WTC11 (cell line): ENCODE data around the gene CYP27B1. TPM values are rescaled to one million over a fixed set of nuclear protein-coding genes. Genes with fewer than 3 reads are reported as not detected.

Source experiments
- ATAC-seq: fragments of 200-7000 bp; cut with Tn5 transposase; 2 replicates; pipeline ENCODE4 v1.10.0; 2021; ENCODE audit warnings: mild to moderate bottlenecking, moderate library complexity
- CTCF ChIA-PET: fragments of 300-600 bp; sonication (Branson Sonifier 250); formaldehyde crosslinking; loops from one replicate; lab custom pipeline; 2021; ENCODE audit warnings: antibody characterized with exemption; lab: Charles Lee
- POLR2A ChIA-PET: fragments of 350-600 bp; sonication (Branson Sonifier 250); formaldehyde crosslinking; loops from one replicate; lab custom pipeline; 2021; ENCODE audit warnings: antibody characterized with exemption; lab: Charles Lee
- DNase-seq: peaks from one replicate; pipeline ENCODE4 v3.0.0; 2021; ENCODE audit warnings: low spot score
- H3K27ac Mint-ChIP-seq: 2 replicates; pipeline ENCODE4 v1.8.0; 2021; ENCODE audit warnings: mixed read lengths
- H3K27me3 Mint-ChIP-seq: 2 replicates; pipeline ENCODE4 v1.8.0; 2021; ENCODE audit warnings: low read depth, mild to moderate bottlenecking, moderate library complexity, mixed read lengths
- H3K36me3 Mint-ChIP-seq: 2 replicates; pipeline ENCODE4 v1.8.0; 2021; ENCODE audit warnings: mixed read lengths
- H3K4me1 Mint-ChIP-seq: 2 replicates; pipeline ENCODE4 v1.8.0; 2022; ENCODE audit warnings: mixed read lengths
- H3K4me3 Mint-ChIP-seq: 2 replicates; pipeline ENCODE4 v1.8.0; 2021; ENCODE audit warnings: mild to moderate bottlenecking, moderate library complexity, mixed read lengths
- H3K9me3 Mint-ChIP-seq: 2 replicates; pipeline ENCODE4 v1.8.0; 2021; ENCODE audit warnings: mixed read lengths
- ARID4B ChIP-seq: sonication (generic); formaldehyde crosslinking; IDR thresholded peaks from 2 replicates; pipeline ENCODE4 v1.8.0; 2023; ENCODE audit warnings: missing genetic modification reagents, mild to moderate bottlenecking, borderline replicate concordance
- CDX4 ChIP-seq: fragments of 250-450 bp; sonication (Bioruptor Pico); IDR thresholded peaks from 2 replicates; pipeline ENCODE4 v1.9.0; 2021; ENCODE audit warnings: moderate library complexity, mild to moderate bottlenecking, inconsistent platforms, borderline replicate concordance
- CREM ChIP-seq: sonication (generic); formaldehyde crosslinking; IDR thresholded peaks from 2 replicates; pipeline ENCODE4 v1.8.1; 2022; ENCODE audit warnings: mild to moderate bottlenecking, missing genetic modification reagents, moderate library complexity
- E2F5 ChIP-seq: sonication (generic); formaldehyde crosslinking; IDR thresholded peaks from 2 replicates; pipeline ENCODE4 v1.8.1; 2022; ENCODE audit warnings: mild to moderate bottlenecking, moderate library complexity, missing genetic modification reagents
- FOXK1 ChIP-seq: sonication (generic); formaldehyde crosslinking; IDR thresholded peaks from 2 replicates; pipeline ENCODE4 v1.8.0; 2022; ENCODE audit warnings: mild to moderate bottlenecking, moderate library complexity, missing genetic modification reagents
- FOXP1 ChIP-seq: sonication (generic); formaldehyde crosslinking; IDR thresholded peaks from 2 replicates; pipeline ENCODE4 v1.8.0; 2022; ENCODE audit warnings: missing genetic modification reagents, mild to moderate bottlenecking, moderate library complexity, borderline replicate concordance
- IRF1 ChIP-seq: sonication (generic); formaldehyde crosslinking; IDR thresholded peaks from 2 replicates; pipeline ENCODE4 v1.8.0; 2023; ENCODE audit warnings: missing genetic modification reagents
- IRF2 ChIP-seq: sonication (generic); formaldehyde crosslinking; IDR thresholded peaks from 2 replicates; pipeline ENCODE4 v1.8.0; 2022; ENCODE audit warnings: low read depth, missing genetic modification reagents, borderline replicate concordance
- JAZF1 ChIP-seq: fragments of 250-450 bp; sonication (Bioruptor Pico); IDR thresholded peaks from 2 replicates; pipeline ENCODE4 v1.9.0; 2021; ENCODE audit warnings: moderate library complexity, mild to moderate bottlenecking, inconsistent platforms
- STAT6 ChIP-seq: sonication (generic); formaldehyde crosslinking; conservative IDR thresholded peaks from 2 replicates; pipeline ENCODE4 v1.8.1; 2023; ENCODE audit warnings: mild to moderate bottlenecking, low read depth, missing genetic modification reagents, moderate library complexity
- TCF7 ChIP-seq: sonication (generic); formaldehyde crosslinking; IDR thresholded peaks from 2 replicates; pipeline ENCODE4 v1.8.0; 2022; ENCODE audit warnings: mild to moderate bottlenecking, low read depth, missing genetic modification reagents, moderate library complexity
- TP53 ChIP-seq: sonication (generic); formaldehyde crosslinking; IDR thresholded peaks from 2 replicates; pipeline ENCODE4 v1.8.1; 2023; ENCODE audit warnings: mild to moderate bottlenecking, missing genetic modification reagents
- USF2 ChIP-seq: sonication (generic); formaldehyde crosslinking; IDR thresholded peaks from 2 replicates; pipeline ENCODE4 v1.8.1; 2023; ENCODE audit warnings: mild to moderate bottlenecking, missing genetic modification reagents, moderate library complexity
- ZNF396 ChIP-seq: fragments of 250-450 bp; sonication (Bioruptor Pico); IDR thresholded peaks from 2 replicates; pipeline ENCODE4 v1.8.0; 2021; ENCODE audit warnings: mild to moderate bottlenecking, moderate library complexity, borderline replicate concordance
- ZNF423 ChIP-seq: fragments of 250-450 bp; sonication (Bioruptor Pico); IDR thresholded peaks from 2 replicates; pipeline ENCODE4 v2.1.2; 2022; ENCODE audit warnings: mild to moderate bottlenecking, moderate library complexity
- ZNF425 ChIP-seq: fragments of 250-450 bp; sonication (Bioruptor Pico); conservative IDR thresholded peaks from 2 replicates; pipeline ENCODE4 v1.9.0; 2021; ENCODE audit warnings: mild to moderate bottlenecking
- ZSCAN18 ChIP-seq: fragments of 250-450 bp; sonication (Bioruptor Pico); IDR thresholded peaks from 2 replicates; pipeline ENCODE4 v2.1.2; 2022; ENCODE audit warnings: mild to moderate bottlenecking, moderate library complexity
- total RNA-seq: library from RNA; stranded (reverse); gene quantifications from 3 replicates; pipeline ENCODE4 v1.2.3, GENCODE V29; 2021

The CYP27B1 gene
- total RNA-seq, 1 experiment from 2014 or later = 2.1 TPM

GRCh38 chr12:57755454-57756372 lies 11.2 kb downstream of the CYP27B1 start:
- ATAC-seq = no peak
- H3K27ac Mint-ChIP-seq = no peak overlapping the region
- peaks cover 74% of the 10 kb centered on the region for H3K27me3 Mint-ChIP-seq
- H3K4me1 Mint-ChIP-seq = peaks cover 44% of the 10 kb centered on the region
- no peaks in the 10 kb centered on the region for H3K9me3 Mint-ChIP-seq
- POLR2A ChIA-PET = interaction anchor here (1.3 kb wide), 1 partner anchor 10 kb away, joined by 7 read pairs; no protein-coding TSS in a partner anchor
- TF ChIP-seq CDX4 (CRISPR knock-in tag) (no peak), JAZF1 (no peak), ZNF423 (CRISPR knock-in tag) (0 out of 2 replicates have a peak, but pooled peaks have one; percentile 39), CREM (CRISPR knock-in tag) (no peak), FOXP1 (CRISPR knock-in tag) (no peak)
- peak overlapping the region; percentile 72 for H3K4me3 Mint-ChIP-seq
- DNase-seq = no peak
- peaks cover 9% of the 10 kb centered on the region for H3K36me3 Mint-ChIP-seq
- CTCF ChIA-PET = interaction anchor here (0.7 to 2.4 kb wide), 16 partner anchors 11 to 144 kb away, joined by 3 to 80 read pairs (median 6); partner anchors contain the start of genes AGAP2, ARHGEF25, AVIL and CYP27B1

- Mint-ChIP-seq H3K27ac (no peak overlapping the region), H3K4me1 (peaks cover 48% of the 10 kb centered on the region), H3K27me3 (peaks cover 68% of the 10 kb centered on the region), H3K9me3 (no peaks in the 10 kb centered on the region), H3K4me3 (no peak overlapping the region), H3K36me3 (peaks cover 15% of the 10 kb centered on the region)
- DNase-seq (no peak), ATAC-seq (no peak)
- ChIA-PET CTCF (no interaction called here), POLR2A (no interaction called here)
- TF ChIP-seq TCF7 (CRISPR knock-in tag) (no peak), ZSCAN18 (CRISPR knock-in tag) (no peak), TP53 (no peak), STAT6 (CRISPR knock-in tag) (no peak), IRF2 (no peak), ZNF396 (CRISPR knock-in tag) (no peak), IRF1 (CRISPR knock-in tag) (no peak), FOXK1 (CRISPR knock-in tag) (no peak), ARID4B (CRISPR knock-in tag) (no peak), JAZF1 (no peak), USF2 (CRISPR knock-in tag) (no peak), ZNF425 (CRISPR knock-in tag) (no peak), E2F5 (no peak)
Observed at GRCh38 chr12:57755194-57755453, 11.8 kb downstream of the CYP27B1 start.
